Measurements from ENCODE around the gene TPSD1.

TPSD1 gene

DNA sequence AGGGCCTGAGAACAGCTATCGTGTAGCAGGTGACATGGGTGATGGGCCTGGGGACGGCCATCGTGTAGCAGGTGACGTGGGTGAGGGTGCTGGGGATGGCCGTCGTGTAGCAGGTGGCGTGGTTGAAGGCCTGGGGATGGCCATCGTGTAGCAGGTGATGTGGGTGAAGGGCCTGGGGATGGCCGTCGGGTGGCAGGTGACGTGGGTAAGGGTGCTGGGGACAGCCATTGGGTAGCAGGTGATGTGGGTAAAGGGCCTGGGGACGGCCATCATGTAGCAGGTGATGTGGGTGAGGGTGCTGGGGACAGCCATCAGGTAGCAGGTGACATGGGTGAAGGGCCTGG, 15.5 kb downstream of the TPSD1 start:
- TF ChIP-seq, protein P1, sequence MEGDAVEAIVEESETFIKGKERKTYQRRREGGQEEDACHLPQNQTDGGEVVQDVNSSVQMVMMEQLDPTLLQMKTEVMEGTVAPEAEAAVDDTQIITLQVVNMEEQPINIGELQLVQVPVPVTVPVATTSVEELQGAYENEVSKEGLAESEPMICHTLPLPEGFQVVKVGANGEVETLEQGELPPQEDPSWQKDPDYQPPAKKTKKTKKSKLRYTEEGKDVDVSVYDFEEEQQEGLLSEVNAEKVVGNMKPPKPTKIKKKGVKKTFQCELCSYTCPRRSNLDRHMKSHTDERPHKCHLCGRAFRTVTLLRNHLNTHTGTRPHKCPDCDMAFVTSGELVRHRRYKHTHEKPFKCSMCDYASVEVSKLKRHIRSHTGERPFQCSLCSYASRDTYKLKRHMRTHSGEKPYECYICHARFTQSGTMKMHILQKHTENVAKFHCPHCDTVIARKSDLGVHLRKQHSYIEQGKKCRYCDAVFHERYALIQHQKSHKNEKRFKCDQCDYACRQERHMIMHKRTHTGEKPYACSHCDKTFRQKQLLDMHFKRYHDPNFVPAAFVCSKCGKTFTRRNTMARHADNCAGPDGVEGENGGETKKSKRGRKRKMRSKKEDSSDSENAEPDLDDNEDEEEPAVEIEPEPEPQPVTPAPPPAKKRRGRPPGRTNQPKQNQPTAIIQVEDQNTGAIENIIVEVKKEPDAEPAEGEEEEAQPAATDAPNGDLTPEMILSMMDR (conservative IDR thresholded peaks at IDR 0.05) = no peak
- H3K27ac ChIP-seq = no peak overlapping the region

DNA sequence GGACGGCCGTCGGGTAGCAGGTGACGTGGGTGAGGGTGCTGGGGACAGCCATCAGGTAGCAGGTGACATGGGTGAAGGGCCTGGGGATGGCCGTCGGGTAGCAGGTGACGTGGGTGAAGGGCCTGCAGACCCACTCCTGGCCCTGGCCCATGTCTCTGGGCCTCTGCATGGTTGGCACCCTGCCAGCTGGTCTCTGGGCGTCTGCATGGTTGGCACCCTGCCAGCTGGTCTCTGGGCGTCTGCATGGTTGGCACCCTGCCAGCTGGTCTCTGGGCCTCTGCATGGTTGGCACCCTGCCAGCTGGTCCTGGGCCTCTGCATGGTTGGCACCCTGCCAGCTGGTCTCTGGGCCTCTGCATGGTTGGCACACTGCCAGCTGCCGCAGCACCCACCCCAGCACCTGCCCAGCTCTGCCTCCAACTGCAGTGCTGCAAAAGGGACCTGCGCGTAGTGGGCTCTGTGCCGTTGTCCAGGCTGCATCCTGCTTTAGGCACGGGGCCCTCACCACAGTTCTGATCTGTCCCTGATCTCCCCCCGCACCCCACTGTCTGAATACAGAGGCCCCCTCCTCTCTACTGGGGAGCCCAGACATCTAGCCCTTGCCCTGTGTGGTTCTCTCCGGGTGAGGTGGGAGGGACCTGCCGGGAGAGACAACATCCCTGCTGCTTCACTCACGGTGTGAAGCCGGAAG, 16.0 kb downstream of the TPSD1 start:
- peak overlapping the region; percentile 46; the same call in 1 of the 2 replicates for H3K27ac ChIP-seq

DNA sequence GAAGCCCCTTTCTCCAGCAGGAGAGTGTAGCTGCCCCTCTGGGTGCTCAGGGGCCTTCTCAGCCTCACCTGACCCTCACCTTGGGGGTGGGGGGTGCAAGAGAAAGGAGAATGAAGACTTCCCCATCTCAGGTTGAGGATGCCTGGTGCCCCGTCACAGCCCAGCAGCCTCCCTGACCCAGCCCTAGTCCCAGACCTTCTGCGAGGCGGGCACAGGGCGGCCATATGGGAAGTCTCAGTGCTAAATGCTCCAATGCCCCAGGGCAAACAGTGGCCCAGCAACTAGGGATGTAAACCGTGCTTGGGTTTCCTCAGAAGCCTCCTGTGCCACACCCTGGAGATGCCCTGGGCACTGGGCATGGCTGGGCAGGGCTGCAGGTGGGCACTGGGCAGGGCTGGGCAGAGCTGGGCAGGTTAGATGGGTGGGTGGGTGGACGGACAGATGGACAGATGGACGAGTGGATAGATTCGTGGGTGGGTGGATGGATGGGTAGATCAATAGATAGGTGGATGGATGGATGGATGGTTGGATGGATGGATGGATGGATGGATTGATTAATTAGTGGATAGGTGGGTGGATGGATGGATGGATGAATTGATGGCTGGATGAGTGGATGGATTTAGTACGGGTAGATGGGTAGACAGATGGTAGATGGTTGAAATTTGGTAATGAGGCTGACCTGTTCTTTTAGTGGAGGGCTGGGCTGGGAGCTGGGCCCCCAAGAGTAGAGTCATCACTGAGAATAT, 16.8 kb downstream of the TPSD1 start:
- H3K27ac ChIP-seq = peak overlapping the region; percentile 46; the same call in 1 of the 2 replicates
- TF ChIP-seq, protein P1 (conservative IDR thresholded peaks at IDR 0.05) = no peak

DNA sequence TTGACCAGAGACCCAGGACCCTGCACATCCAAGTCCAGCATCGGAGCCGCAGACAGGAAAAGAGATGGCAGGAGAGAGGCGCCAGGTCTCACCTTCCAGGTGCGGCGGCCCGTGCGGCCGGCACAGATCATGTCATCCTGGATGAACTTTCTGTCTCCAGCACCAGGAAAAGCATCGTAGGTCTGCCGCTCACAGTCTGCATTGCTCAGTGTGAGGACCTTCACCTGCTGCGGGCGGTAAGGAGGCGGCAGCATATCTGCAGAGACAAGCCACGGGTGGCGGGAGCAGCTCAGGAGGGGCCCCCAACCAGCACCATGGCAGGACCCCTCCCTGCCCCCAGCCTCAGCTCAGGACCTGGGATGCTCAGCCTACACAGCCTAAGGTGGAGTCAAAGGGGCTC, 17.9 kb downstream of the TPSD1 start:
- TF ChIP-seq, protein P1 (conservative IDR thresholded peaks at IDR 0.05) = no peak
- no peak overlapping the region for H3K27ac ChIP-seq

DNA sequence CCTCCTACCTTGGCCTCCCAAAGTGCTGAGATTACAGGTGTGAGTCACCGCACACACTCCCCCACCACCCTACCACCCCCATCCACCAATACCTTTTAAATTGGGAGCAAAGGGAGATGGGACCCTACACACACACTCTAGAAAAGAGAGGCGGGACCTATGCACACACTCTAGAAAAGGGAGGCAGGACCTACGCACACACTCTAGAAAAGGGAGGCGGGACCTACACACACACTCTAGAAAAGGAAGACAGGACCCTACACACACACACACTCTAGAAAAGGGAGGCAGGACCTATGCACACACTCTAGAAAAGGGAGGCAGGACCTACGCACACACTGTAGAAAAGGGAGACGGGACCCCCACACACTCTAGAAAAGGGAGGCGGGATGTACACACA, 18.9 kb downstream of the TPSD1 start:
- TF ChIP-seq, protein P1 (conservative IDR thresholded peaks at IDR 0.05) = no peak
- H3K27ac ChIP-seq = no peak overlapping the region

DNA sequence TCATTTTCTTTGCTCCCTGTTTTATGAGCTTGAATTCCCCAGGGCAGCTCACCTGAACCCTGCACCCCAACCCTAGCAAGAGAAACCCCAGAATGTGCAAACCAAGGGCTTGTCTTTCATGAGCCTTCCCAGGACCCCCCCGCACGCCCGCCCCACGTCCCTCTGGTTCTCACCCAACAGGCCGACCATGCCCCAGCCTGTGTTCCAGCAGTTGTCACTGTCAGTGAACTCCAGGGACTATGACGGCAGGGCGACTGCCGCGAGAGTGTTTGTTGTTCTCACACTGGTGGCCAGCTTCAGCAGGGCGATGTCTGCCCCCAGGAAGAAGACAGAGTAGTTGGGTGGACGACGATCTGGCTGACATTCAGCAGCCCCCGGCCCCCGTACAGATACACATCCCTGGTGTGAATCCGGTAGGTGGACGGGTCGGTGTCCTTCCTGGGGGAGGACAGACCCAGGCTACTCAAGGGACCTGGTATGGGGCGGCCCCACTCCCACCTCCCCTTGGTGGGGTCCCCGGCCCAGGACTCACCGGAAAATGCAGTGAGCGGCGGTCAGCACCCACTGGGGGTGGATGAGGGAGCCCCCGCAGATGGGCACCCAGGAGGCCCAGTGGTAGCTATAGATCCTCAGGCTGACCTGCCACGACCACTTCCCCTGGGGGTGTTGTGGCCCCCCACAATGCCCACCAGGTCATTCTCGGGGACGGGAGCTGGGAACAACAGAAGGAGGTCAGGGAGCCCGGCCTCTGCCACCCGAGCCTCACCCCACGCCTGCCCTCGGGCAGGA, 20.1 kb downstream of the TPSD1 start:
- TF ChIP-seq, protein P1 (conservative IDR thresholded peaks at IDR 0.05) = no peak
- no peak overlapping the region for H3K27ac ChIP-seq

DNA sequence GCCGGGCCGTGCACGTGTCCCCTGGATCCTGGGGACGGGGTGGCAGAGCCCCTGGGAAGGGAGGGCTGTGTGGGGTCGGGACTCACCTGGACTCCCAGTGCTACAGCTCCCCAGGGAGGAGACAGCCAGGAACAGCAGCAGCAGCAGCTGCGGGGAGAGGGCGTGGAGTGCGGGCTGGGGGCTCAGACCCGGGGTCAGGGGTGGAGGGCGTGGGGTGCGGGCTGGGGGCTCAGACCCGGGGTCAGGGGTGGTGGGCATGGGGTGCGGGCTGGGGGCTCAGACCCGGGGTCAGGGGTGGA, 20.7 kb downstream of the TPSD1 start:
- TF ChIP-seq, protein P1 (conservative IDR thresholded peaks at IDR 0.05) = no peak
- H3K27ac ChIP-seq = no peak overlapping the region

Data from VCaP (cell line).